HG03439 (cell line): Measurements from ENCODE around the gene LYRM1.
"Not testable (repeated sequence)": the region's sequence is repeated elsewhere in the genome, so short reads cannot be mapped to it uniquely, and the experiment has no call there.

Experiments
- ATAC-seq: cut with Tn5 transposase; IDR thresholded peaks from one replicate; pipeline ENCODE4 v1.9.1; 2021; ENCODE audit warnings: mild to moderate bottlenecking, moderate library complexity; ENCODE audit not compliant: unreplicated experiment

Gene LYRM1

GRCh38 chr16:20931066-20931600, 30.6 kb downstream of the LYRM1 start:
- no peak for ATAC-seq

DNA sequence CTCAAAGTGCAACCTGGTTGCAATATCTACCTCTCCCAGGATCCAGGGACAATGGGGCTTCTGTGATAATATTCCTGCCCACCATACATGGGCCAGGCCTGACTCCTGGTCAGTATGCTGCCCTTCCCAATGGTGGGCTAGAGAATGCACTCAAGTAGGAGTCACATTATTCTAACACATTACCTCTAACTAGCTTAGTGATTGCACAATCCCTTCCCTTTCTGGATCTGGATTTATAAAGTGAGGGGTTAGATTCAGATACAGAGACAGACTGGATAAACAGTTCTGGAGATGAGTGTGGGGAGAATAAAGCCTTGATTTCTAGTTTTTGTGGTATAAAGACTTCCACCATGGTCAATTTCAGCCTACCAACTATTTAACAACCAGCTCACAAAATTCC, 33.0 kb downstream of the LYRM1 start:
- ATAC-seq, result no peak

- ATAC-seq, result no peak
Observed at GRCh38 chr16:20937736-20938135, 37.2 kb downstream of the LYRM1 start.

DNA sequence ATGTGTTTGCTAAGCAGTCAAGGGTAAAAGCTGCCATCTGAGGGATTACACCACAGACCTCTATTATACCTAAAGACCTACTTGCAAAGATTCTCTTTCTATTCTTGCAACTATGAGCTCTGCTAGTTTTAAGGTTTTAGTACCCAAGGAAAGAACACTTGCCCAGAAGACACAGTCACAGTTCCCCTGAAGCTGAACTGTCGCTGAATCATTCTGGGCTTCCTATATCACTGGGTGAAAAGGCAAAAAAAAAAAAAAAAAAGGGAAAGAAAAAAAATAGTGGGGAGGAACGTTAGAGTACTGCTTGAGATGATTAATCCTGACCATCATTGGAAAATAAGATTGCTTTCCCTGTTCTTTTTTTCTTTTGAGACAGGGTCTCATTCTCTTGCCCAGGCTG, 37.9 kb downstream of the LYRM1 start:
- ATAC-seq, result no peak

DNA sequence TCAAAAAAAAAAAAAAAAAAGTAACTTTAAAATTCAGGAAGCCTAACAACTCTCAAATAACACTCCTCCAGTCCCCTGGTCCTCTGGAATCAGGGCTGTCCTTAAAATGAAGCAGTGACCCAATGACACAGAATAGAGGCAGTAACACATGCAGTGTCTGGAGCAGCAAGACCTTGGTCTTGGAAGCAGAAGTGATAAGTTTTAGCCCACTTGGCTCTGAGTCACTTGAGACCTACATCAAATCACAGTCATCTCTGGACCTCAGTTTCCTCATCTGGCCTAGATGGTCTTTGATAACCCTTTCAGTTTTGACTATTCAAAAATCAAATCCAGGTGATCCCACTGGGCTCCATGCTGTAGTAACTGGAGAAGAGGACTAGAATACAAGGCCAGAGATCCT, 39.0 kb downstream of the LYRM1 start:
- no peak for ATAC-seq

DNA sequence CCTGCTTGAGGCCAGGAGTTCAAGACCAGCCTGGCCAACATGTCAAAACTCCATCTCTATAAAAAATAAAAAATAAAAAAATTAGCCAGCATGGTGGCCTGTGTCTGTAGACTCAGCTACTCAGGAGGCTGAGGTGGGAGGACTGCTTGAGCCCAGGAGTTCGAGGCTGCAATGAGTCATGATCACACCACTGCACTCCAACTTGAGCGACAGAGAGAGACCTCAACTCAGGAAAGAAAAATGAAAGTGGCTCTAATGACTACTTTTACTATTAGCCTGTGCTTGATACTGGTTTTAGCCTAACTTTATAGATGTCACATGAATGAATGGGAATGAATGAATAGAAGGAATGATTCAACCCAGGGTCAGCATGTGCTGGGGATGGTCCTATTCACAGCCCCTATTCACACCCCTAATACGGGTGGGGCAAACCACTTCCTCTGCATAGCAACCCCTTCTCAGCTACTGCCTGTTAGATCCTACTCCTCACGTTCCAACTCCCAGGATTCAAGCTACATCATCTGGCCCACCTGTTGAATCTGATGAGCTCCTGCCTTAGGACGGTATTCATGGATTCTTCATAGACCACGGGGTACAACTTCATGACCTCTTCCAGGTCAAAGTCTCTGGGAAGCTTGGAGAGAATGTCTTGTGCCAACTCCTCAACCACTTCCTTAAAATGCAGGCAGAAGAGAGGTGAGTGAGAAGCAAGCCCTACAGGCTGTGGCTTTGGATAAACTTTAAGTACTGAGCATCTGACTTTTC, 40.5 kb downstream of the LYRM1 start:
- ATAC-seq, result no peak

DNA sequence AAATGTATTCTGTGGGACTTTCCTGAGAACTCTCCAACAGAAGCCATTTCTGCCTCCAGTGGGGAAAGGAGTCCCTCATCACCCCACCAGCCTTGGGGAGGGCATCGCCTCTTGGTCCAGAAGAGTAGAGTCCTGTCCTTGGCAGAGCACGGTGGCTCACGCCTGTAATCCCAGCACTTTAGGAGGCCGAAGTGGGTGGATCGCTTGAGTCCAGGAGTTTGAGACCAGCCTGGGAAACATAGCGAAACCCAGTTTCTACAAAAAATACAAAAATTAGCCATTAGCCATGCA, 41.0 kb downstream of the LYRM1 start:
- ATAC-seq, result no peak

DNA sequence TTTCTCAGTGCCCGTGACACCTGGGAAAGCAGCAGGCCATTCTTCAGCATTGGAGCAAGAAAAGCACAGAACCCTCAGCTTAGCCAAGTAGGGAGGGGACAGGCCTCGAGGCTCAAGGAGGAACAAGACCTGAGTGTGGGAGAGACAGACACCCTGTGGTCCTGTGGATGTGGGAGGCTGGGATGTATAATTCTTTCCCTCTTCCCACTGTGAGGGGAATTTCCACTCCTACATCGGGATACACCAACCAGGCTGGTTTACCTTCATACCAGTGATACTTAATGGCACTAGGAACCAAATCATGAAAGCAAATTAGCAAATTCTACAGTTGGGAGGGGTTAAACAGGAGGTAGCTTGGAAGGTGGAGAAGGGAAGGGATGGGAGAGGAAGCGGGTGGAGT, 41.7 kb downstream of the LYRM1 start:
- no peak for ATAC-seq

GRCh38 chr16:20944861-20945574, 44.4 kb downstream of the LYRM1 start:
- ATAC-seq, result no peak

DNA sequence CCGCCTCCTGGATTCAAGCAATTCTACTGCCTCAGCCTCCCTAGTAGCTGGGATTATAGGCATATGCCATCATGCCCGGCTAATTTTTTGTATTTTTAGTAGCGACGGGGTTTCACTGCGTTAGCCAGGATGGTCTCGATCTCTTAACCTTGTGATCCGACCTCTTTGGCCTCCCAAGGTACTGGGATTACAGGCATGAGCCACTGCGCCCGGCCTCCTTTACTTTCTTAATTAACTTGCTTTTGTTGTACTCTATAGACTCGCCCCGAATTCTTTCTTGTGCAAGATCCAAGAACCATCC, 45.0 kb downstream of the LYRM1 start:
- ATAC-seq, result not testable (repeated sequence)

DNA sequence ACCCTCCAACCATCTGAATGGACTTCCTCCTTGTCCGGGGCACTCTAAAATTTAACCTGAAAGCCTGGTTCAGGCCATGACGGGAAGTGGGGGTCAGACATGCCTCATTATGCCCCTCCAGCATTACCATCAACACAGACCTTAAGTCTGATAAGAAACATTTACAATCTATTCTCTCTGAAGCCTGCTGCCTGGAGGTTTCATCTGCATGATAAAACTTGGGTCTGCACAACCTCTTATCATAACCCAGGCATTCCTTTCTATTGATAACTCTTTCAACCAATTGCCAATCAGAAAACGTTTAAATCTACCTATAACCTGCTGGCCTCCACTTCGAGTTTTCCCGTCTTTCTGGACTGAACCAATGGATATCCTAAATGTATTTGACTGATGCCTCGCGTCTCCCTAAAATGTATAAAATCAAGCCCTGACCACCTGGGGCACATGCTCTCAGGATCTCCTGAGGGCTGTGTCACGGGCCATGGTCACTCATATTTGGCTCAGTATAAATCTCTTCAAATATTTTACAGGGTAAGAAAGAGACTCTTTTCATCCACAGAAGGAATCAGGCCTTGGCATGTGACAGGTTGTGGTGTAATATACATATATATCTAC, 45.6 kb downstream of the LYRM1 start:
- no peak for ATAC-seq

GRCh38 chr16:20948444-20948843, 47.9 kb downstream of the LYRM1 start:
- no peak for ATAC-seq

- no peak for ATAC-seq
Observed at GRCh38 chr16:20949660-20950059, 49.1 kb downstream of the LYRM1 start.

- no peak for ATAC-seq
Observed at GRCh38 chr16:20950294-20950693, 49.7 kb downstream of the LYRM1 start.

- ATAC-seq, result no peak
Observed at GRCh38 chr16:20952139-20952920, 51.8 kb downstream of the LYRM1 start.

DNA sequence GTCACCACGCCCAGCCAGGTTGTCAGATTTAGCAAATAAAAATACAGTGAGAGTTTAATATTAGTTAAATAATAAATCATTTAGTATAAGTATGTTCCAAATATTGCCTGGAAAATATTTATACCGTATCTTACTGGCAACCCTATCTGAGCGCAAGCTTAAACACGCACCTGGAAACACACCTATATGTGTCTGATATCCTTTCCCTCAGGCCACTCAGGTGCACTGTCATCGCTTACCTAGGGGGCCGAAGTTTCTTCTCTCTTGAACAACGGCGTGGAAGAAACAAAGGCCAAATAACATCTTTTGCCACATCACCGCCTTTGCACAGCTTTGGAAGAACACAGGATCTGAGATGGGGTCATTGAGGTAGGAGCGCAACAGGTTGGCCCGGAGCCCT, 54.0 kb downstream of the LYRM1 start:
- no peak for ATAC-seq

GRCh38 chr16:20956319-20956718, 55.7 kb downstream of the LYRM1 start:
- ATAC-seq, result no peak

DNA sequence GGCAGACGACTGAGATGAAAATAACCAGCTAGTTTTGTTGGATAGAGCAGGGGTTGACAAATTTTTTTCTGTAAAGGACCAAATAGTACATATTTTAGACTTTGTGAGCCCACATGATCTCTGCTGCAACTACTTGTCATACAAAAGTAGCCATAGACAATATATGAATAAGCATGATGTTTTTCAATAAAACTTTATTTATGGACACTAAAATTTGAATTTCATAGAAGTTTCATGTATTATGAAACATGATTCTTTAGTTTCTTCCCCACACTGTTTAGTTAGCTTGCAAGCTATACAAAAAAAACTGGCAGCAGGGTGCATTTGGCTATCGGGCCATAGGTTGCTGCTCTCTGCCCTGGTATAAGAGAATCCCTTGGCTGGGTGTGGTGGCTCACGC, 56.6 kb downstream of the LYRM1 start:
- no peak for ATAC-seq

DNA sequence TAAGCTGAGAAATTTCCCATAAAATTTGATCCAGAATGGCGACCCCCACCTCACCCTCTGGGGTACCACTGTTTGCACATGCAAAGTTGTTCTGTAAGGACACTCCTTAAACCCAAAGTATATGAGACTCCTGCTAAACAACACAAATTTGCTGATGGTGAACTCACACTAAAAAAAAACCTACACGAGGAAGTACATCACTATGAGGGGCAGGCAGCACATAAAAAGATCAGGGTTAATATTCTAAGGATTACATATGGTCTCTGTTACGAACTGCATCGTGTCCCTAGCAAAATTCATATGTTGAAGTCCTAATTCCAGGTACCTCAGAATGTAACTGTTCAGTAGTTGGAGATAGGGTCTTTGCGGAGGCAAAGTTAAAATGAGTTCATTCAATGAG, 60.3 kb downstream of the LYRM1 start:
- ATAC-seq, result no peak

DNA sequence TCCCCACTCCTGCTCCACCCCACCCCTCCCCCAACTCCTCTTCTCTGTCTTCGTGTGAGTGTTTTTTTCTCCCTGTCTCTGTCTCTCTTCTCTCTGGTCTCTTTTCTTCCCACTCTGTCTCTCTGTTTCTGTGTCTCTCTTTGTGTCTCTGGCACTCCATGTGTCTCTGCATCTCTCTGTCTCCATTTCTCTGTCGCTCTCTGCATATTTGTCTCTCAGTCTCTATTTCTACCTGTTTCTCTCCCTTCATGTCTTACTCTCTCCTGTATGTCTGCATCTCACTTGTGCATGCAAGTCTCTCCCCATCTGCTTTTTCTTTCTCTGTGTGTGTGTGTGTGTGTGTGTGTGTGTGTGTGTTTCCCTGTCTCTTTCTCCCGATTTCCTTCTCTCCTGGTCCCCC, 68.2 kb downstream of the LYRM1 start:
- ATAC-seq, result no peak

- ATAC-seq, result no peak
Observed at GRCh38 chr16:20969386-20969785, 68.8 kb downstream of the LYRM1 start.

DNA sequence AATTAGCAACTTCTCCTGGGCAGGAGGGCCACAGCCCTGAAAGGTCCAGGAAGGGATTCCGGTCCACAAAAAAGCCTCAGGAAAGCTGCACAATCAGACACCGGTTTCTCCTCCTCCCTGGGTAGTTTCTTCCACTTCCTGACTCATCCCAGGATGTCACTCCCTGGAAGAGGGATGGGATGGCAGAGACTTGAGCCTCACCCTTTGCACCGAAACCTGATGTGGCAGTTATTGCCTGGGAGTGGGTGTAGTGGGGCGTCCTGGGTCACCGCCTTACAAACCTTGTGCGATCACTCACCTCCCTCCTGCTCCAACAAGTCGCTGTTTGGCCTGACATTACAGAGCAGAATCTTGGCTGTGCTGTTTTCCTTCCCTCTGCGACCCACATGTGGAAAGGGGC, 70.8 kb downstream of the LYRM1 start:
- no peak for ATAC-seq
